Measurements from ENCODE around the gene GPA33.

DNA sequence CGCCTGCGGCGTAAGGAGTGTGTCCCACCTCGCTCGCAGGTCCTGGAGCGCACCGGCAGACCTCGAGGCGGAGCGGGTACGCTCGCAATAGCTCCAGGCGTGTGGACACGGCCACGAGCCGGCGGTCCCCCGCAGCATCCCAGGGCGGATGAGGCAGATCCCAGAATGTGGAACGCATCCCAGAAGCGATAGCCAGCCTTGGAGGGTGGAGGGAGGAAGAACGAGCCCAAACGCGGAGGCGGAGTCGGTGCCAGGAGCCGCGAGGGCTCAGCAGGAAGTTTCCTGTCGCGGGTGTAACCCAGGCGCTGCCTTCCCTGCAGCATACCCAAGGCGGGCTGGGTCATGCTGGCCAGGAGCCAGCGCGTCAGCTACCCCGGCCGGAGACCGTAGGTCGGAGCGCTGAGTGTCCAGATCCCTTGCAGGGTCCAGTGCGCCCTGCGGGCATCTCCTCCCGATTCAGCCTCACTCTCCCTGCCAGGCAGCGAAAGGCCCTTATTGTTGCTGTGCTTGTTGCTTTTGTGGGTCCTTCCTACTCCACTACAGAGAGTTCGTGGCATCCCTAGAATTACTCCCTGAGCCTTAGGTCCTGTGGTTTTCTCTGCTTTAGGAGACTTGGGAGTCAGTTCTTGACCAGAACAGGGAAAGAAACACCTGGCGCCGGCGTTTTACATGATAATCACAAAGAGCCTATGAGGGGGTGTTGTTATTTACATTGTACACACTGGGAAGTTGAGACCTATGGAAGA lies 31.4 kb upstream of the GPA33 start:
- TF ChIP-seq CEBPB (IDR thresholded peaks at IDR 0.05): no peak
- TF ChIP-seq EP300 (IDR thresholded peaks at IDR 0.05; ENCODE audit: borderline replicate concordance): no peak
- no peak for TF ChIP-seq RAD21 (IDR thresholded peaks at IDR 0.05; ENCODE audit: low read depth)
- no peak for TF ChIP-seq CREB1 (IDR thresholded peaks at IDR 0.05; ENCODE audit: low read depth)
- no peak for TF ChIP-seq YY1 (IDR thresholded peaks at IDR 0.05; ENCODE audit: low read depth)
- TF ChIP-seq TAF1 (IDR thresholded peaks at IDR 0.05; ENCODE audit: low read depth): no peak
- TF ChIP-seq, protein P1, sequence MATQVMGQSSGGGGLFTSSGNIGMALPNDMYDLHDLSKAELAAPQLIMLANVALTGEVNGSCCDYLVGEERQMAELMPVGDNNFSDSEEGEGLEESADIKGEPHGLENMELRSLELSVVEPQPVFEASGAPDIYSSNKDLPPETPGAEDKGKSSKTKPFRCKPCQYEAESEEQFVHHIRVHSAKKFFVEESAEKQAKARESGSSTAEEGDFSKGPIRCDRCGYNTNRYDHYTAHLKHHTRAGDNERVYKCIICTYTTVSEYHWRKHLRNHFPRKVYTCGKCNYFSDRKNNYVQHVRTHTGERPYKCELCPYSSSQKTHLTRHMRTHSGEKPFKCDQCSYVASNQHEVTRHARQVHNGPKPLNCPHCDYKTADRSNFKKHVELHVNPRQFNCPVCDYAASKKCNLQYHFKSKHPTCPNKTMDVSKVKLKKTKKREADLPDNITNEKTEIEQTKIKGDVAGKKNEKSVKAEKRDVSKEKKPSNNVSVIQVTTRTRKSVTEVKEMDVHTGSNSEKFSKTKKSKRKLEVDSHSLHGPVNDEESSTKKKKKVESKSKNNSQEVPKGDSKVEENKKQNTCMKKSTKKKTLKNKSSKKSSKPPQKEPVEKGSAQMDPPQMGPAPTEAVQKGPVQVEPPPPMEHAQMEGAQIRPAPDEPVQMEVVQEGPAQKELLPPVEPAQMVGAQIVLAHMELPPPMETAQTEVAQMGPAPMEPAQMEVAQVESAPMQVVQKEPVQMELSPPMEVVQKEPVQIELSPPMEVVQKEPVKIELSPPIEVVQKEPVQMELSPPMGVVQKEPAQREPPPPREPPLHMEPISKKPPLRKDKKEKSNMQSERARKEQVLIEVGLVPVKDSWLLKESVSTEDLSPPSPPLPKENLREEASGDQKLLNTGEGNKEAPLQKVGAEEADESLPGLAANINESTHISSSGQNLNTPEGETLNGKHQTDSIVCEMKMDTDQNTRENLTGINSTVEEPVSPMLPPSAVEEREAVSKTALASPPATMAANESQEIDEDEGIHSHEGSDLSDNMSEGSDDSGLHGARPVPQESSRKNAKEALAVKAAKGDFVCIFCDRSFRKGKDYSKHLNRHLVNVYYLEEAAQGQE (IDR thresholded peaks at IDR 0.05; ENCODE audit: low read depth): no peak
